ENCODE measurements around the gene NAPSA.

DNA sequence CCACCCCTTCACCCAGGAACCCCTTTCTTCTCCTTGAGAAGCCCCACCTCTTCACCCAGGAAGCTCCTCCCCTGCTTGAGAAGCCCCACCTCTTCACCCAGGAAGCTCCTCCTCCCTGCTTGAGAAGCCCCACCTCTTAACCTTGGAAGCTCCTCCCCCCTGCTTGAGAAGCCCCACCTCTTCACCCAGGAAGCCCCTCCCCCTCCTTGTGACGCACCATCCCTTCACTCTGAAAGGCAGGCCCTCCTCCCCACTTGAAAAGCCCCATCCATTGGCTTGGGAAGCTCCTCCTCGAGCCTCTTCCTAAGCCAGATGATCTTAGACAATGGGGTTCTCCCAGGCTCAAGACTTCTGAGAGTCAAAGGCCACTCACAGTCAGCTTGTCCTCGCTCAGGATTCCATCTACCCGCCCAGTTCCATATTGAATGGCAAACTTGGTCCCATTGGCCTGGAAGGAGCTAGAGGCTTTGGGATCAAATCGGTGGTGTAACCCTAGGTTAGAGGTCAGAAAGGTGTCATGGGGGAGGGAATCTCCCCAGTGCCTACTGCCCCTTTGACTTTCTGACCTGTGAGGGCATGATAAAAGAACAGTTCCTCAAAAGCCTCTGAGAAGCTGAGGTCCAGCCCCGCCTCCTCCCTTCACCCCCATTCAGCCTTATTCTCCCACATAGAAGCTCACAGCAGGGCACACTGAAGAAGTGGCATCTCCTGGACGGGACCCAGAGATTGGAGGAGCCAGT lies 4.0 kb downstream of the NAPSA start:
- TF ChIP-seq EZH2 (IDR thresholded peaks at IDR 0.05; ENCODE audit: borderline replicate concordance, control insufficient read depth, low read depth, low read length), result no peak
- TF ChIP-seq, protein P1, sequence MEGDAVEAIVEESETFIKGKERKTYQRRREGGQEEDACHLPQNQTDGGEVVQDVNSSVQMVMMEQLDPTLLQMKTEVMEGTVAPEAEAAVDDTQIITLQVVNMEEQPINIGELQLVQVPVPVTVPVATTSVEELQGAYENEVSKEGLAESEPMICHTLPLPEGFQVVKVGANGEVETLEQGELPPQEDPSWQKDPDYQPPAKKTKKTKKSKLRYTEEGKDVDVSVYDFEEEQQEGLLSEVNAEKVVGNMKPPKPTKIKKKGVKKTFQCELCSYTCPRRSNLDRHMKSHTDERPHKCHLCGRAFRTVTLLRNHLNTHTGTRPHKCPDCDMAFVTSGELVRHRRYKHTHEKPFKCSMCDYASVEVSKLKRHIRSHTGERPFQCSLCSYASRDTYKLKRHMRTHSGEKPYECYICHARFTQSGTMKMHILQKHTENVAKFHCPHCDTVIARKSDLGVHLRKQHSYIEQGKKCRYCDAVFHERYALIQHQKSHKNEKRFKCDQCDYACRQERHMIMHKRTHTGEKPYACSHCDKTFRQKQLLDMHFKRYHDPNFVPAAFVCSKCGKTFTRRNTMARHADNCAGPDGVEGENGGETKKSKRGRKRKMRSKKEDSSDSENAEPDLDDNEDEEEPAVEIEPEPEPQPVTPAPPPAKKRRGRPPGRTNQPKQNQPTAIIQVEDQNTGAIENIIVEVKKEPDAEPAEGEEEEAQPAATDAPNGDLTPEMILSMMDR (IDR thresholded peaks at IDR 0.05 in 2 of 3, conservative IDR thresholded peaks at IDR 0.05 in 1 of 3; ENCODE audit: control insufficient read depth in 2 of 3, extremely low read depth in 1 of 3, insufficient read depth in 1 of 3, low read depth in 3 of 3, low read length in 3 of 3), result no peak
- TF ChIP-seq JUND (IDR thresholded peaks at IDR 0.05; ENCODE audit: low read depth, low read length), result no peak
- TF ChIP-seq, protein P2, sequence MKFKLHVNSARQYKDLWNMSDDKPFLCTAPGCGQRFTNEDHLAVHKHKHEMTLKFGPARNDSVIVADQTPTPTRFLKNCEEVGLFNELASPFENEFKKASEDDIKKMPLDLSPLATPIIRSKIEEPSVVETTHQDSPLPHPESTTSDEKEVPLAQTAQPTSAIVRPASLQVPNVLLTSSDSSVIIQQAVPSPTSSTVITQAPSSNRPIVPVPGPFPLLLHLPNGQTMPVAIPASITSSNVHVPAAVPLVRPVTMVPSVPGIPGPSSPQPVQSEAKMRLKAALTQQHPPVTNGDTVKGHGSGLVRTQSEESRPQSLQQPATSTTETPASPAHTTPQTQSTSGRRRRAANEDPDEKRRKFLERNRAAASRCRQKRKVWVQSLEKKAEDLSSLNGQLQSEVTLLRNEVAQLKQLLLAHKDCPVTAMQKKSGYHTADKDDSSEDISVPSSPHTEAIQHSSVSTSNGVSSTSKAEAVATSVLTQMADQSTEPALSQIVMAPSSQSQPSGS (IDR thresholded peaks at IDR 0.05; ENCODE audit: low read length), result no peak
- TF ChIP-seq, protein P3, sequence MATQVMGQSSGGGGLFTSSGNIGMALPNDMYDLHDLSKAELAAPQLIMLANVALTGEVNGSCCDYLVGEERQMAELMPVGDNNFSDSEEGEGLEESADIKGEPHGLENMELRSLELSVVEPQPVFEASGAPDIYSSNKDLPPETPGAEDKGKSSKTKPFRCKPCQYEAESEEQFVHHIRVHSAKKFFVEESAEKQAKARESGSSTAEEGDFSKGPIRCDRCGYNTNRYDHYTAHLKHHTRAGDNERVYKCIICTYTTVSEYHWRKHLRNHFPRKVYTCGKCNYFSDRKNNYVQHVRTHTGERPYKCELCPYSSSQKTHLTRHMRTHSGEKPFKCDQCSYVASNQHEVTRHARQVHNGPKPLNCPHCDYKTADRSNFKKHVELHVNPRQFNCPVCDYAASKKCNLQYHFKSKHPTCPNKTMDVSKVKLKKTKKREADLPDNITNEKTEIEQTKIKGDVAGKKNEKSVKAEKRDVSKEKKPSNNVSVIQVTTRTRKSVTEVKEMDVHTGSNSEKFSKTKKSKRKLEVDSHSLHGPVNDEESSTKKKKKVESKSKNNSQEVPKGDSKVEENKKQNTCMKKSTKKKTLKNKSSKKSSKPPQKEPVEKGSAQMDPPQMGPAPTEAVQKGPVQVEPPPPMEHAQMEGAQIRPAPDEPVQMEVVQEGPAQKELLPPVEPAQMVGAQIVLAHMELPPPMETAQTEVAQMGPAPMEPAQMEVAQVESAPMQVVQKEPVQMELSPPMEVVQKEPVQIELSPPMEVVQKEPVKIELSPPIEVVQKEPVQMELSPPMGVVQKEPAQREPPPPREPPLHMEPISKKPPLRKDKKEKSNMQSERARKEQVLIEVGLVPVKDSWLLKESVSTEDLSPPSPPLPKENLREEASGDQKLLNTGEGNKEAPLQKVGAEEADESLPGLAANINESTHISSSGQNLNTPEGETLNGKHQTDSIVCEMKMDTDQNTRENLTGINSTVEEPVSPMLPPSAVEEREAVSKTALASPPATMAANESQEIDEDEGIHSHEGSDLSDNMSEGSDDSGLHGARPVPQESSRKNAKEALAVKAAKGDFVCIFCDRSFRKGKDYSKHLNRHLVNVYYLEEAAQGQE (IDR thresholded peaks at IDR 0.05; ENCODE audit: low read depth, low read length), result no peak
- TF ChIP-seq, protein P4, sequence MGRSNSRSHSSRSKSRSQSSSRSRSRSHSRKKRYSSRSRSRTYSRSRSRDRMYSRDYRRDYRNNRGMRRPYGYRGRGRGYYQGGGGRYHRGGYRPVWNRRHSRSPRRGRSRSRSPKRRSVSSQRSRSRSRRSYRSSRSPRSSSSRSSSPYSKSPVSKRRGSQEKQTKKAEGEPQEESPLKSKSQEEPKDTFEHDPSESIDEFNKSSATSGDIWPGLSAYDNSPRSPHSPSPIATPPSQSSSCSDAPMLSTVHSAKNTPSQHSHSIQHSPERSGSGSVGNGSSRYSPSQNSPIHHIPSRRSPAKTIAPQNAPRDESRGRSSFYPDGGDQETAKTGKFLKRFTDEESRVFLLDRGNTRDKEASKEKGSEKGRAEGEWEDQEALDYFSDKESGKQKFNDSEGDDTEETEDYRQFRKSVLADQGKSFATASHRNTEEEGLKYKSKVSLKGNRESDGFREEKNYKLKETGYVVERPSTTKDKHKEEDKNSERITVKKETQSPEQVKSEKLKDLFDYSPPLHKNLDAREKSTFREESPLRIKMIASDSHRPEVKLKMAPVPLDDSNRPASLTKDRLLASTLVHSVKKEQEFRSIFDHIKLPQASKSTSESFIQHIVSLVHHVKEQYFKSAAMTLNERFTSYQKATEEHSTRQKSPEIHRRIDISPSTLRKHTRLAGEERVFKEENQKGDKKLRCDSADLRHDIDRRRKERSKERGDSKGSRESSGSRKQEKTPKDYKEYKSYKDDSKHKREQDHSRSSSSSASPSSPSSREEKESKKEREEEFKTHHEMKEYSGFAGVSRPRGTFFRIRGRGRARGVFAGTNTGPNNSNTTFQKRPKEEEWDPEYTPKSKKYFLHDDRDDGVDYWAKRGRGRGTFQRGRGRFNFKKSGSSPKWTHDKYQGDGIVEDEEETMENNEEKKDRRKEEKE (IDR thresholded peaks at IDR 0.05), result no peak
- TF ChIP-seq, protein P5, sequence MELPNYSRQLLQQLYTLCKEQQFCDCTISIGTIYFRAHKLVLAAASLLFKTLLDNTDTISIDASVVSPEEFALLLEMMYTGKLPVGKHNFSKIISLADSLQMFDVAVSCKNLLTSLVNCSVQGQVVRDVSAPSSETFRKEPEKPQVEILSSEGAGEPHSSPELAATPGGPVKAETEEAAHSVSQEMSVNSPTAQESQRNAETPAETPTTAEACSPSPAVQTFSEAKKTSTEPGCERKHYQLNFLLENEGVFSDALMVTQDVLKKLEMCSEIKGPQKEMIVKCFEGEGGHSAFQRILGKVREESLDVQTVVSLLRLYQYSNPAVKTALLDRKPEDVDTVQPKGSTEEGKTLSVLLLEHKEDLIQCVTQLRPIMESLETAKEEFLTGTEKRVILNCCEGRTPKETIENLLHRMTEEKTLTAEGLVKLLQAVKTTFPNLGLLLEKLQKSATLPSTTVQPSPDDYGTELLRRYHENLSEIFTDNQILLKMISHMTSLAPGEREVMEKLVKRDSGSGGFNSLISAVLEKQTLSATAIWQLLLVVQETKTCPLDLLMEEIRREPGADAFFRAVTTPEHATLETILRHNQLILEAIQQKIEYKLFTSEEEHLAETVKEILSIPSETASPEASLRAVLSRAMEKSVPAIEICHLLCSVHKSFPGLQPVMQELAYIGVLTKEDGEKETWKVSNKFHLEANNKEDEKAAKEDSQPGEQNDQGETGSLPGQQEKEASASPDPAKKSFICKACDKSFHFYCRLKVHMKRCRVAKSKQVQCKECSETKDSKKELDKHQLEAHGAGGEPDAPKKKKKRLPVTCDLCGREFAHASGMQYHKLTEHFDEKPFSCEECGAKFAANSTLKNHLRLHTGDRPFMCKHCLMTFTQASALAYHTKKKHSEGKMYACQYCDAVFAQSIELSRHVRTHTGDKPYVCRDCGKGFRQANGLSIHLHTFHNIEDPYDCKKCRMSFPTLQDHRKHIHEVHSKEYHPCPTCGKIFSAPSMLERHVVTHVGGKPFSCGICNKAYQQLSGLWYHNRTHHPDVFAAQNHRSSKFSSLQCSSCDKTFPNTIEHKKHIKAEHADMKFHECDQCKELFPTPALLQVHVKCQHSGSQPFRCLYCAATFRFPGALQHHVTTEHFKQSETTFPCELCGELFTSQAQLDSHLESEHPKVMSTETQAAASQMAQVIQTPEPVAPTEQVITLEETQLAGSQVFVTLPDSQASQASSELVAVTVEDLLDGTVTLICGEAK (IDR thresholded peaks at IDR 0.05; ENCODE audit: borderline replicate concordance), result no peak
- TF ChIP-seq SRF (IDR thresholded peaks at IDR 0.05; ENCODE audit: low read depth in 2 of 2, low read length in 2 of 2), result no peak
- TF ChIP-seq EGR1 (IDR thresholded peaks at IDR 0.05; ENCODE audit: borderline replicate concordance in 1 of 2, low read depth in 2 of 2, low read length in 2 of 2), result no peak
- TF ChIP-seq DPF2 (IDR thresholded peaks at IDR 0.05), result no peak
- no peak for TF ChIP-seq TAF1 (IDR thresholded peaks at IDR 0.05; ENCODE audit: borderline replicate concordance, low read depth, low read length)

Data from GM12878 (cell line).